H1 (cell line): ENCODE results near the gene KRT81. TPM values are rescaled to one million over a fixed set of nuclear protein-coding genes. Genes with fewer than 3 reads are reported as not detected.

Experiments
- CTCF ChIA-PET: fragments of 300-600 bp; sonication (Branson Sonifier 250); formaldehyde crosslinking; loops from one replicate; lab custom pipeline; 2021; ENCODE audit not compliant: partially characterized antibody; lab: Charles Lee
- POLR2A ChIA-PET: fragments of 300-600 bp; sonication (Branson Sonifier 250); formaldehyde crosslinking; loops from one replicate; lab custom pipeline; 2021; ENCODE audit warnings: inconsistent platforms; ENCODE audit not compliant: partially characterized antibody; lab: Charles Lee
- DNase-seq, 2 experiments: peaks; one replicate each; pipeline versions ENCODE4 v3.0.0 to v3.0.0-alpha.2; 2010 to 2022; ENCODE audit warnings: low spot score in 2 of 2, low read depth in 1 of 2, mixed read lengths in 1 of 2
- FAIRE-seq: peaks from 2 replicates; lab custom pipeline; 2011; peaks lifted over from hg19 to GRCh38; lab: Jason Lieb, UNC
- H2AFZ ChIP-seq: 2 replicates; pipeline ENCODE4 v1.8.1; 2012; ENCODE audit warnings: low read length, inconsistent platforms
- H2AK5ac ChIP-seq: 2 replicates; pipeline ENCODE4 v1.6.1; 2013; ENCODE audit warnings: low read depth, low read length
- H2BK120ac ChIP-seq: replicated peaks from 2 replicates; pipeline ENCODE3; 2013; ENCODE audit warnings: low read depth, low read length, inconsistent platforms
- H2BK12ac ChIP-seq: 2 replicates; pipeline ENCODE4 v1.6.1; 2013; ENCODE audit warnings: low read depth, low read length
- H2BK15ac ChIP-seq: 2 replicates; pipeline ENCODE4 v1.6.1; 2013; ENCODE audit warnings: low read length
- H2BK20ac ChIP-seq: 2 replicates; pipeline ENCODE4 v1.6.1; 2013; ENCODE audit warnings: low read length
- H2BK5ac ChIP-seq: 2 replicates; pipeline ENCODE4 v1.6.1; 2013; ENCODE audit warnings: low read depth, low read length
- H3K14ac ChIP-seq: 2 replicates; pipeline ENCODE4 v1.6.1; 2013; ENCODE audit warnings: inconsistent platforms; ENCODE audit not compliant: insufficient read length
- H3K18ac ChIP-seq: 2 replicates; pipeline ENCODE4 v1.6.1; 2013; ENCODE audit warnings: low read length; ENCODE audit errors: extremely low read depth
- H3K23ac ChIP-seq: 2 replicates; pipeline ENCODE4 v1.6.1; 2013; ENCODE audit warnings: inconsistent platforms; ENCODE audit not compliant: insufficient read length
- H3K23me2 ChIP-seq: 2 replicates; pipeline ENCODE4 v1.6.1; 2013; ENCODE audit warnings: low read depth, low read length
- H3K27ac ChIP-seq: 2 replicates; pipeline ENCODE4 v1.6.1; 2011; ENCODE audit warnings: low read depth, low read length, inconsistent platforms
- H3K27me3 ChIP-seq, 4 experiments: replicated peaks in 1 of 4; 1 replicate in 1 of 4; 2 replicates in 3 of 4; pipeline versions ENCODE4 v1.6.1 to v1.8.1; 2011 to 2013; ENCODE audit warnings: low read length in 3 of 4, mild to moderate bottlenecking in 3 of 4, inconsistent platforms in 2 of 4, mixed read lengths in 2 of 4, moderate library complexity in 1 of 4; ENCODE audit not compliant: control insufficient read depth in 3 of 4, insufficient read depth in 3 of 4; ENCODE audit errors: extremely low read depth in 1 of 4
- H3K36me3 ChIP-seq, 4 experiments: 2 replicates each; pipeline versions ENCODE4 v1.6.1 to v1.8.1; 2011 to 2013; ENCODE audit warnings: mild to moderate bottlenecking in 4 of 4, low read length in 3 of 4, moderate library complexity in 2 of 4, control low read depth in 1 of 4, inconsistent platforms in 1 of 4; ENCODE audit not compliant: insufficient read depth in 4 of 4, control insufficient read depth in 2 of 4
- H3K4ac ChIP-seq: replicated peaks from 2 replicates; pipeline ENCODE3; 2013; ENCODE audit warnings: low read length, low read depth, mixed read lengths, inconsistent platforms; ENCODE audit not compliant: insufficient read length
- H3K4me1 ChIP-seq, 4 experiments: replicated peaks in 1 of 4; 1 replicate in 1 of 4; 2 replicates in 3 of 4; pipeline versions ENCODE4 v1.6.1 to v1.8.1; 2011 to 2013; ENCODE audit warnings: low read length in 3 of 4, inconsistent platforms in 2 of 4, mixed read lengths in 1 of 4; ENCODE audit not compliant: insufficient read depth in 4 of 4, control insufficient read depth in 3 of 4
- H3K4me2 ChIP-seq, 2 experiments: 2 replicates each; pipeline versions ENCODE4 v1.6.1 to v1.8.1; 2011 to 2013; ENCODE audit warnings: low read depth in 2 of 2, low read length in 2 of 2, control low read depth in 1 of 2, inconsistent platforms in 1 of 2, mild to moderate bottlenecking in 1 of 2; ENCODE audit not compliant: insufficient read depth in 1 of 2
- H3K4me3 ChIP-seq, 4 experiments: fragments of 200-600, 300-600 bp in 1 of 4; sonication (generic), shearing (Covaris generic), sonication (Bioruptor Twin) in 1 of 4; 2 replicates each; pipeline versions ENCODE4 v1.5.1 to v1.8.1; 2011 to 2016; ENCODE audit warnings: low read length in 4 of 4, low read depth in 3 of 4, control low read depth in 2 of 4, inconsistent platforms in 2 of 4, mild to moderate bottlenecking in 2 of 4, mixed read lengths in 1 of 4, moderate library complexity in 1 of 4; ENCODE audit not compliant: insufficient read depth in 2 of 4; ENCODE audit errors: extremely low read depth in 1 of 4
- H3K56ac ChIP-seq: replicated peaks from 2 replicates; pipeline ENCODE3; 2013; ENCODE audit warnings: low read depth, mild to moderate bottlenecking, mixed read lengths, low read length, inconsistent platforms; ENCODE audit not compliant: insufficient read length
- H3K79me1 ChIP-seq: 2 replicates; pipeline ENCODE4 v1.6.1; 2013; ENCODE audit warnings: low read depth, low read length, control low read depth
- H3K79me2 ChIP-seq, 2 experiments: 2 replicates each; pipeline versions ENCODE4 v1.6.1 to v1.8.1; 2012 to 2013; ENCODE audit warnings: low read length in 2 of 2, mild to moderate bottlenecking in 2 of 2, inconsistent platforms in 1 of 2; ENCODE audit not compliant: insufficient read depth in 2 of 2, control insufficient read depth in 1 of 2
- H3K9ac ChIP-seq, 4 experiments: replicated peaks in 1 of 4; 1 replicate in 1 of 4; 2 replicates in 3 of 4; pipeline versions ENCODE4 v1.6.1 to v1.8.1; 2011 to 2013; ENCODE audit warnings: low read depth in 3 of 4, low read length in 3 of 4, control low read depth in 2 of 4, mild to moderate bottlenecking in 2 of 4, moderate library complexity in 2 of 4, inconsistent platforms in 1 of 4; ENCODE audit errors: extremely low read depth in 1 of 4
- H3K9me3 ChIP-seq, 2 experiments: 2 replicates each; pipeline versions ENCODE4 v1.6.1 to v1.8.1; 2012 to 2013; ENCODE audit warnings: mild to moderate bottlenecking in 2 of 2, moderate library complexity in 2 of 2, control low read depth in 1 of 2, inconsistent platforms in 1 of 2, low read depth in 1 of 2, low read length in 1 of 2, mixed read lengths in 1 of 2; ENCODE audit not compliant: insufficient read depth in 2 of 2
- H4K20me1 ChIP-seq, 2 experiments: replicated peaks in 1 of 2; 2 replicates each; pipeline versions ENCODE3 to v1.8.1; 2011 to 2013; ENCODE audit warnings: inconsistent platforms in 2 of 2, low read length in 2 of 2, mild to moderate bottlenecking in 1 of 2; ENCODE audit not compliant: insufficient read depth in 2 of 2, control insufficient read depth in 1 of 2
- H4K5ac ChIP-seq: 2 replicates; pipeline ENCODE4 v1.6.1; 2013; ENCODE audit warnings: low read length, low read depth, mixed read lengths, inconsistent platforms; ENCODE audit not compliant: insufficient read length
- H4K8ac ChIP-seq: 2 replicates; pipeline ENCODE4 v1.8.0; 2013; ENCODE audit warnings: mild to moderate bottlenecking, moderate library complexity, low read length, inconsistent platforms; ENCODE audit not compliant: insufficient read depth; ENCODE audit errors: extremely low read depth
- H4K91ac ChIP-seq: replicated peaks from 2 replicates; pipeline ENCODE3; 2013; ENCODE audit warnings: low read length, mixed read lengths, inconsistent platforms; ENCODE audit not compliant: insufficient read length
- BACH1 ChIP-seq: IDR thresholded peaks from 2 replicates; pipeline ENCODE4 v1.6.1; 2012; ENCODE audit warnings: low read length, improper control_type of control experiment
- NANOG ChIP-seq: IDR thresholded peaks from 2 replicates; pipeline ENCODE4 v1.6.1; 2011; ENCODE audit warnings: low read length, low read depth, mild to moderate bottlenecking, inconsistent platforms; ENCODE audit not compliant: insufficient read depth, poor library complexity, severe bottlenecking
- WGBS, 2 experiments: shearing (Covaris generic) in 1 of 2; methylation state at CpG; one replicate each; pipeline versions ENCODE4 v1.1.6 to v1.1.7; 2013 to 2015; ENCODE audit warnings: low lambda C conversion rate in 2 of 2, mixed read lengths in 2 of 2, inconsistent platforms in 1 of 2, low coverage in 1 of 2, missing lambda C conversion rate in 1 of 2; ENCODE audit not compliant: insufficient replicate concordance in 2 of 2, insufficient coverage in 1 of 2, insufficient read length in 1 of 2; ENCODE audit errors: extremely low coverage in 1 of 2, missing lambda C conversion rate in 1 of 2; 5-methylcytosine and 5-hydroxymethylcytosine counted together
- polyA plus RNA-seq, 7 experiments: library from polyadenylated mRNA; depleted of rRNA in 3 of 7; stranded (reverse) in 5 of 7; unstranded in 2 of 7; fragments of >200 nt in 5 of 7; fragments of 200-250 nt in 2 of 7; gene quantifications; 1 replicate in 5 of 7; 2 replicates in 1 of 7; 4 replicates in 1 of 7; pipeline versions ENCODE4 v1.2.1 to v1.2.3, GENCODE V29; 2011 to 2013; ENCODE audit warnings: missing spikeins in 2 of 7, mixed read lengths in 2 of 7
- total RNA-seq: library from RNA; stranded (reverse); fragmentation: NEBNext Ultra II Directional; extraction: Animal tissue kit (Norgen Biotek cat#: 25700); gene quantifications from 2 replicates; pipeline ENCODE4 v1.2.1, GENCODE V29; 2021

The KRT81 gene
- total and polyA plus RNA-seq, 2 of the 8 experiments (the other 6 are each of a cell fraction or from before 2014, with no cell fraction given): not detected

DNA sequence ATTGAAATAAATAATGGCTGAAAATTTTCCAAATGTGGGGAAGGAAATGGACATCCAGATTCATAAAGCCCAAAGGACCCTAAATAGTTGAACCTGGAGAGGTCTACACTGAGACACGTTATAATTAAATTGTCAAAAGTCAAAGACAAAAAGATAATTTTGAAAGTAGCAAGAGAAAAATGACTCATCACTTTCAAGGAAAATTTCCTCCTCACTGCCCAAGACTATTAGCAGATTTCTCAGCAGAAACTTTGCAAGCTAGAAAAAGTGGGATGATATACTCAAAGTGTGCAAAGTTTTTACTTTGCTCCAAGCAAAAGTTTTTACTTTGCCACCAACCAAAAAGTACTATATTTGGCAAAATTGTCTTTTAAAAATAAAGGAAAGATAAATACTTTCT lies 45.7 kb upstream of the KRT81 start:
- WGBS, 2 experiments: 95% methylated on average over 1 of the region's 1 CpG; no CpG with 5 or more reads in 1 of the 2 experiments
- FAIRE-seq: no peak
- Histone ChIP-seq H2BK15ac (no peak overlapping the region), H3K79me2 (no peaks in the 10 kb centered on the region), H2BK12ac (no peak overlapping the region), H3K79me1 (no peaks in the 10 kb centered on the region), H3K56ac (no peak overlapping the region), H3K4ac (no peak overlapping the region), H3K27me3 (no peaks in the 10 kb centered on the region), H3K14ac (no peak overlapping the region), H3K4me2 (no peak overlapping the region), H2AK5ac (no peak overlapping the region), H3K4me3 (no peak overlapping the region), H3K9me3 (no peaks in the 10 kb centered on the region), H4K91ac (no peak overlapping the region), H2BK20ac (no peak overlapping the region), H2BK120ac (no peak overlapping the region), H4K5ac (no peak overlapping the region), H3K36me3 (no peaks in the 10 kb centered on the region), H4K20me1 (no peaks in the 10 kb centered on the region), H3K23me2 (no peaks in the 10 kb centered on the region), H3K23ac (no peak overlapping the region), H2AFZ (no peak overlapping the region), H3K18ac (no peak overlapping the region), H3K9ac (no peak overlapping the region), H3K27ac (no peak overlapping the region), H4K8ac (no peak overlapping the region), H3K4me1 (peaks cover 0 to 3% (median 0%) of the 10 kb centered on the region in 4 experiments; a peak in 1 of 7 replicates), H2BK5ac (no peak overlapping the region)
- DNase-seq: no peak
- ChIA-PET CTCF (interaction anchor here (1.0 to 10.9 kb wide), 12 partner anchors 9 to 544 kb away, joined by 3 to 126 read pairs (median 4); no protein-coding TSS in a partner anchor), POLR2A (interaction anchor here (1.2 kb wide), 1 partner anchor 10 kb away, joined by 3 read pairs; no protein-coding TSS in a partner anchor)
- TF ChIP-seq BACH1 (0 out of 2 replicates have a peak, but pooled peaks have one; percentile 11), NANOG (no peak)
